Measurements from ENCODE around the gene STXBP6. TPM values are rescaled to one million over a fixed set of nuclear protein-coding genes. Genes with fewer than 3 reads are reported as not detected.

STXBP6 gene
- total RNA-seq, 2 experiments from 2014 or later, result not detected

GRCh38 chr14:24991288-24991687 lies 58.7 kb downstream of the STXBP6 start:
- Histone ChIP-seq H3K9me3 (ENCODE audit: control insufficient read depth in 1 of 2, insufficient read depth in 1 of 2, low read length in 2 of 2) (no peaks in the 10 kb centered on the region), H3K27ac (ENCODE audit: low read depth in 1 of 2, low read length in 2 of 2) (no peak overlapping the region), H3K4me3 (ENCODE audit: low read length) (no peak overlapping the region), H3K4me1 (ENCODE audit: insufficient read depth, low read length) (no peaks in the 10 kb centered on the region), H3K27me3 (ENCODE audit: control insufficient read depth in 1 of 2, insufficient read depth in 2 of 2, low read length in 2 of 2) (no peaks in the 10 kb centered on the region), H3K36me3 (ENCODE audit: insufficient read depth, low read length) (no peaks in the 10 kb centered on the region)
- ATAC-seq (ENCODE audit: poor library complexity) (no peak), DNase-seq (no peak)
- H3K4me3 Mint-ChIP-seq, result no peak overlapping the region
- TF ChIP-seq, protein P1, sequence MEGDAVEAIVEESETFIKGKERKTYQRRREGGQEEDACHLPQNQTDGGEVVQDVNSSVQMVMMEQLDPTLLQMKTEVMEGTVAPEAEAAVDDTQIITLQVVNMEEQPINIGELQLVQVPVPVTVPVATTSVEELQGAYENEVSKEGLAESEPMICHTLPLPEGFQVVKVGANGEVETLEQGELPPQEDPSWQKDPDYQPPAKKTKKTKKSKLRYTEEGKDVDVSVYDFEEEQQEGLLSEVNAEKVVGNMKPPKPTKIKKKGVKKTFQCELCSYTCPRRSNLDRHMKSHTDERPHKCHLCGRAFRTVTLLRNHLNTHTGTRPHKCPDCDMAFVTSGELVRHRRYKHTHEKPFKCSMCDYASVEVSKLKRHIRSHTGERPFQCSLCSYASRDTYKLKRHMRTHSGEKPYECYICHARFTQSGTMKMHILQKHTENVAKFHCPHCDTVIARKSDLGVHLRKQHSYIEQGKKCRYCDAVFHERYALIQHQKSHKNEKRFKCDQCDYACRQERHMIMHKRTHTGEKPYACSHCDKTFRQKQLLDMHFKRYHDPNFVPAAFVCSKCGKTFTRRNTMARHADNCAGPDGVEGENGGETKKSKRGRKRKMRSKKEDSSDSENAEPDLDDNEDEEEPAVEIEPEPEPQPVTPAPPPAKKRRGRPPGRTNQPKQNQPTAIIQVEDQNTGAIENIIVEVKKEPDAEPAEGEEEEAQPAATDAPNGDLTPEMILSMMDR (IDR thresholded peaks at IDR 0.05), result no peak
- intact Hi-C loops (cut with DNase I, micrococcal nuclease), result no loop called here
- ChIA-PET CTCF (no interaction called here), POLR2A (no interaction called here)
- no peaks in the 10 kb centered on the region for H3K36me3 Mint-ChIP-seq (ENCODE audit: low read depth)
- H3K27ac Mint-ChIP-seq, result no peak overlapping the region
- H3K4me1 Mint-ChIP-seq (ENCODE audit: low read depth), result no peaks in the 10 kb centered on the region
- H3K9me3 Mint-ChIP-seq, result no peaks in the 10 kb centered on the region
- peaks cover 8% of the 10 kb centered on the region for H3K27me3 Mint-ChIP-seq

- ChIA-PET CTCF (no interaction called here), POLR2A (no interaction called here)
- no peak for ATAC-seq (ENCODE audit: poor library complexity)
- DNase-seq, result no peak
- no peak overlapping the region for H3K4me3 ChIP-seq (ENCODE audit: low read length)
- intact Hi-C loops (cut with DNase I, micrococcal nuclease), result no loop called here
- H3K36me3 ChIP-seq (ENCODE audit: insufficient read depth, low read length), result no peaks in the 10 kb centered on the region
- no peaks in the 10 kb centered on the region for H3K9me3 ChIP-seq (ENCODE audit: control insufficient read depth in 1 of 2, insufficient read depth in 1 of 2, low read length in 2 of 2)
- H3K9me3 Mint-ChIP-seq, result no peaks in the 10 kb centered on the region
- no peak overlapping the region for H3K27ac ChIP-seq (ENCODE audit: low read depth in 1 of 2, low read length in 2 of 2)
- TF ChIP-seq, protein P1 (IDR thresholded peaks at IDR 0.05), result no peak
- no peak overlapping the region for H3K4me3 Mint-ChIP-seq
- no peak overlapping the region for H3K27ac Mint-ChIP-seq
- H3K4me1 ChIP-seq (ENCODE audit: insufficient read depth, low read length), result no peaks in the 10 kb centered on the region
- no peaks in the 10 kb centered on the region for H3K4me1 Mint-ChIP-seq (ENCODE audit: low read depth)
- H3K27me3 Mint-ChIP-seq, result peaks cover 10% of the 10 kb centered on the region
- no peaks in the 10 kb centered on the region for H3K36me3 Mint-ChIP-seq (ENCODE audit: low read depth)
- no peaks in the 10 kb centered on the region for H3K27me3 ChIP-seq (ENCODE audit: control insufficient read depth in 1 of 2, insufficient read depth in 2 of 2, low read length in 2 of 2)
Observed at GRCh38 chr14:24990773-24991172, 59.2 kb downstream of the STXBP6 start.

DNA sequence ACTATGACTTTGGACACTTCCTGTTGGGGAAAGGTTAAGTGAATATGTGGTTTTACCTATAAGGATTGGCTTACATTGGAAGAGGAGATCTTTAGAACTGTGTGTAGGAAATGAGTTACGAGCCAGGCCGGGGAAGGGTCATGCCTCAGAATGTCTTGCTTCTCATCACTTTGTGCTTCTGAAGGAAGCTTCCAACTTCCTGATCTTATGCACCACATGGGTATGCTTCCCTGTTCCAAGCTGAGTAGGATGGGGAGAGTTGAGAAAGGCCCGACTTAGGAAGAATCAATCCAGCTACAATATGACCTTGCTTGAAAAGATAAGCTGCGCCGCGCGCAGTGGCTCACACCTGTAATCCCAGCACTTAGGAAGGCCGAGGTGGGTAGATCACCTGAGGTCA lies 59.9 kb downstream of the STXBP6 start:
- TF ChIP-seq, protein P1 (IDR thresholded peaks at IDR 0.05), result no peak
- Histone ChIP-seq H3K4me1 (ENCODE audit: insufficient read depth, low read length) (no peaks in the 10 kb centered on the region), H3K27ac (ENCODE audit: low read depth in 1 of 2, low read length in 2 of 2) (no peak overlapping the region), H3K36me3 (ENCODE audit: insufficient read depth, low read length) (no peaks in the 10 kb centered on the region), H3K9me3 (ENCODE audit: control insufficient read depth in 1 of 2, insufficient read depth in 1 of 2, low read length in 2 of 2) (no peaks in the 10 kb centered on the region), H3K4me3 (ENCODE audit: low read length) (no peak overlapping the region), H3K27me3 (ENCODE audit: control insufficient read depth in 1 of 2, insufficient read depth in 2 of 2, low read length in 2 of 2) (no peaks in the 10 kb centered on the region)
- Mint-ChIP-seq H3K4me1 (ENCODE audit: low read depth) (no peaks in the 10 kb centered on the region), H3K27ac (no peak overlapping the region), H3K27me3 (peaks cover 17% of the 10 kb centered on the region), H3K36me3 (ENCODE audit: low read depth) (no peaks in the 10 kb centered on the region), H3K9me3 (no peaks in the 10 kb centered on the region), H3K4me3 (no peak overlapping the region)
- CTCF ChIA-PET, result no interaction called here
- POLR2A ChIA-PET, result no interaction called here
- intact Hi-C loops (cut with DNase I, micrococcal nuclease), result no loop called here
- DNase-seq (no peak), ATAC-seq (ENCODE audit: poor library complexity) (no peak)

Data from CD4-positive, alpha-beta T cell (primary cell).